ENCODE measurements around the gene RPLP2. TPM values are rescaled to one million over a fixed set of nuclear protein-coding genes. Genes with fewer than 3 reads are reported as not detected.

Gene RPLP2
- total RNA-seq, result 2,004 TPM
- polyA plus RNA-seq (ENCODE audit: insufficient read depth in 1 of 8, insufficient read length in 8 of 8, low replicate concordance in 1 of 8), result 1,000 to 10,000 TPM; 1,485 to 2,136 (median 1,739) TPM
- long read RNA-seq, donor 1, transcript RPLP2-205 (2 exons, 646 nt), result minor isoform, 28 of 859 reads
- long read RNA-seq, donor 1, transcript RPLP2-207 (4 exons, 637 nt), result minor isoform, 67 of 859 reads
- long read RNA-seq, donor 1, transcript RPLP2-201 (5 exons, 781 nt), result major isoform, 650 of 859 reads
- long read RNA-seq, donor 1, transcript RPLP2-203 (3 exons, 489 nt), result minor isoform, 27 of 859 reads
- long read RNA-seq, donor 1, partial matches to known transcripts, result 45 of 859 reads
- long read RNA-seq, donor 1, other reads (novel, unspliced or antisense), result 42 of 859 reads
- long read RNA-seq, donor 2, transcript RPLP2-203 (3 exons, 489 nt), result minor isoform, 9 of 225 reads
- long read RNA-seq, donor 2, transcript RPLP2-201 (5 exons, 781 nt), result major isoform, 156 of 225 reads
- long read RNA-seq, donor 2, transcript RPLP2-205 (2 exons, 646 nt), result minor isoform, 12 of 225 reads
- long read RNA-seq, donor 2, transcript RPLP2-207 (4 exons, 637 nt), result minor isoform, 27 of 225 reads
- long read RNA-seq, donor 2, partial matches to known transcripts, result 9 of 225 reads
- long read RNA-seq, donor 2, other reads (novel, unspliced or antisense), result 11 of 225 reads
- long read RNA-seq, donor 3, transcript RPLP2-201 (5 exons, 781 nt), result major isoform, 844 of 1,155 reads
- long read RNA-seq, donor 3, transcript RPLP2-207 (4 exons, 637 nt), result minor isoform, 111 of 1,155 reads
- long read RNA-seq, donor 3, transcript RPLP2-205 (2 exons, 646 nt), result minor isoform, 59 of 1,155 reads
- long read RNA-seq, donor 3, transcript RPLP2-203 (3 exons, 489 nt), result minor isoform, 31 of 1,155 reads
- long read RNA-seq, donor 3, partial matches to known transcripts, result 72 of 1,155 reads
- long read RNA-seq, donor 3, other reads (novel, unspliced or antisense), result 36 of 1,155 reads
- long read RNA-seq, donor 4, transcript RPLP2-201 (5 exons, 781 nt), result major isoform, 1,218 of 1,510 reads
- long read RNA-seq, donor 4, transcript RPLP2-207 (4 exons, 637 nt), result minor isoform, 81 of 1,510 reads
- long read RNA-seq, donor 4, transcript RPLP2-205 (2 exons, 646 nt), result minor isoform, 42 of 1,510 reads
- long read RNA-seq, donor 4, transcript RPLP2-203 (3 exons, 489 nt), result minor isoform, 21 of 1,510 reads
- long read RNA-seq, donor 4, partial matches to known transcripts, result 88 of 1,510 reads
- long read RNA-seq, donor 4, other reads (novel, unspliced or antisense), result 60 of 1,510 reads
- long read RNA-seq, donor 5, transcript RPLP2-207 (4 exons, 637 nt), result minor isoform, 218 of 3,522 reads
- long read RNA-seq, donor 5, transcript RPLP2-201 (5 exons, 781 nt), result major isoform, 2,831 of 3,522 reads
- long read RNA-seq, donor 5, transcript RPLP2-203 (3 exons, 489 nt), result minor isoform, 34 of 3,522 reads
- long read RNA-seq, donor 5, transcript RPLP2-205 (2 exons, 646 nt), result minor isoform, 89 of 3,522 reads
- long read RNA-seq, donor 5, partial matches to known transcripts, result 159 of 3,522 reads
- long read RNA-seq, donor 5, other reads (novel, unspliced or antisense), result 190 of 3,522 reads
- long read RNA-seq, donor 6, transcript RPLP2-207 (4 exons, 637 nt), result minor isoform, 183 of 2,690 reads
- long read RNA-seq, donor 6, transcript RPLP2-205 (2 exons, 646 nt), result minor isoform, 70 of 2,690 reads
- long read RNA-seq, donor 6, transcript RPLP2-201 (5 exons, 781 nt), result major isoform, 2,099 of 2,690 reads
- long read RNA-seq, donor 6, transcript RPLP2-203 (3 exons, 489 nt), result minor isoform, 24 of 2,690 reads
- long read RNA-seq, donor 6, partial matches to known transcripts, result 196 of 2,690 reads
- long read RNA-seq, donor 6, other reads (novel, unspliced or antisense), result 116 of 2,690 reads
- long read RNA-seq, donor 7, transcript RPLP2-203 (3 exons, 489 nt), result minor isoform, 46 of 2,687 reads
- long read RNA-seq, donor 7, transcript RPLP2-207 (4 exons, 637 nt), result minor isoform, 177 of 2,687 reads
- long read RNA-seq, donor 7, transcript RPLP2-205 (2 exons, 646 nt), result minor isoform, 73 of 2,687 reads
- long read RNA-seq, donor 7, transcript RPLP2-201 (5 exons, 781 nt), result major isoform, 2,156 of 2,687 reads
- long read RNA-seq, donor 7, partial matches to known transcripts, result 127 of 2,687 reads
- long read RNA-seq, donor 7, other reads (novel, unspliced or antisense), result 108 of 2,687 reads
- long read RNA-seq, donor 8, transcript RPLP2-203 (3 exons, 489 nt), result minor isoform, 75 of 2,236 reads
- long read RNA-seq, donor 8, transcript RPLP2-205 (2 exons, 646 nt), result minor isoform, 106 of 2,236 reads
- long read RNA-seq, donor 8, transcript RPLP2-201 (5 exons, 781 nt), result major isoform, 1,579 of 2,236 reads
- long read RNA-seq, donor 8, transcript RPLP2-207 (4 exons, 637 nt), result minor isoform, 169 of 2,236 reads
- long read RNA-seq, donor 8, partial matches to known transcripts, result 227 of 2,236 reads
- long read RNA-seq, donor 8, other reads (novel, unspliced or antisense), result 79 of 2,236 reads
- long read RNA-seq, donor 9, transcript RPLP2-203 (3 exons, 489 nt), result minor isoform, 34 of 1,916 reads
- long read RNA-seq, donor 9, transcript RPLP2-207 (4 exons, 637 nt), result minor isoform, 126 of 1,916 reads
- long read RNA-seq, donor 9, transcript RPLP2-205 (2 exons, 646 nt), result minor isoform, 44 of 1,916 reads
- long read RNA-seq, donor 9, transcript RPLP2-201 (5 exons, 781 nt), result major isoform, 1,561 of 1,916 reads
- long read RNA-seq, donor 9, partial matches to known transcripts, result 82 of 1,916 reads
- long read RNA-seq, donor 9, other reads (novel, unspliced or antisense), result 68 of 1,916 reads
- long read RNA-seq, donor 10, transcript RPLP2-207 (4 exons, 637 nt), result minor isoform, 219 of 2,698 reads
- long read RNA-seq, donor 10, transcript RPLP2-203 (3 exons, 489 nt), result minor isoform, 122 of 2,698 reads
- long read RNA-seq, donor 10, transcript RPLP2-205 (2 exons, 646 nt), result minor isoform, 111 of 2,698 reads
- long read RNA-seq, donor 10, transcript RPLP2-201 (5 exons, 781 nt), result major isoform, 1,953 of 2,698 reads
- long read RNA-seq, donor 10, partial matches to known transcripts, result 177 of 2,698 reads
- long read RNA-seq, donor 10, other reads (novel, unspliced or antisense), result 116 of 2,698 reads
- long read RNA-seq, donor 11, transcript RPLP2-201 (5 exons, 781 nt), result major isoform, 2,020 of 2,535 reads
- long read RNA-seq, donor 11, transcript RPLP2-205 (2 exons, 646 nt), result minor isoform, 70 of 2,535 reads
- long read RNA-seq, donor 11, transcript RPLP2-207 (4 exons, 637 nt), result minor isoform, 126 of 2,535 reads
- long read RNA-seq, donor 11, transcript RPLP2-203 (3 exons, 489 nt), result minor isoform, 53 of 2,535 reads
- long read RNA-seq, donor 11, partial matches to known transcripts, result 118 of 2,535 reads
- long read RNA-seq, donor 11, other reads (novel, unspliced or antisense), result 144 of 2,535 reads

DNA sequence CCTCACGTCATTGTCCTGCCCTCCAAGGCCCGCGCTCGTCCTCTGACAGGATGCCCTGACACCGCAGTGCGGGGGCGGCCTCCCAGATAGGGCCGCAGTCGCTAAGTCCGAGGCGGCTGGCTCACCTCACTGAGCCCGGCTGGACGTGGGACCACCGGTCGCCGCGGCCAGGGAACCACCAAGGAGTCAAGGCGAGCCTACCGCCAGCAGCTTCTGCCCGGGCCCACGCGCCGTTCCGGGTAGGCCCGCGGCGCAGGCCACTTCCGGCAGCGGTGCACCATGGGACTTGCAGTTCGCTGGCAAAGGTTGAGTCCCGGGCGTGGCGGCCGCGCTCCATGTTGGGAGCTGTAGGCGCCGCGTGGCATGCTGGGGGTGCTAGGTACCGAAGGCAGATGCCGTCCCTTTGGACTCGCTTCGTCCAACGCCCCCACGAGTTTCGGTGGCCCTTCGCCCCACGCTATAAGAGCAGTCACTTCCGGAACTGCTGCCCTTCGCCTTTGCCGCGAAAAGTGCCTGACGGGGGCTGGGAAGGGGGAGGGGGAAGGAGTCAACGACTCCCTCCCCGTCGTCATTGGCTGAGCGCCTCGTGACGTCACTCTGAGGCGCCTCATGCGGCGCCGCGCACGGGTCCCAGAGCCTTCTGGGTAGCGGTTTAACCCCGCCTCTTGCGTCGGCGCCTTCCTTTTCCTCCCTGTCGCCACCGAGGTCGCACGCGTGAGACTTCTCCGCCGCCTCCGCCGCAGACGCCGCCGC, at the start of gene RPLP2:
RPLP2 (plus strand) TSS at position 681 of the 753 bp plus-strand sequence. CDS start 268 bp downstream, outside the sequence.
- WGBS (ENCODE audit: insufficient coverage), result under 1% methylated on average over 72 of the region's 81 CpGs
- H3K27me3 ChIP-seq (ENCODE audit: control insufficient read depth, insufficient read depth, low read length), result no peaks in the 10 kb centered on the region
- peak within 1 kb of the TSS; percentile 97 for H3K4me3 ChIP-seq (ENCODE audit: low read length)
- no peaks in the 10 kb centered on the region for H3K9me3 ChIP-seq (replicated peaks; ENCODE audit: control insufficient read depth, low read depth, low read length)
- H3K27ac ChIP-seq (ENCODE audit: low read length), result peak within 1 kb of the TSS; percentile 98
- peak; percentile 99 for DNase-seq
- peaks cover 44% of the 10 kb centered on the region for H3K4me1 ChIP-seq (ENCODE audit: control insufficient read depth, insufficient read depth, low read length)
- peaks cover 27% of the 10 kb centered on the region for H3K36me3 ChIP-seq (ENCODE audit: control insufficient read depth, insufficient read depth, low read length)

DNA sequence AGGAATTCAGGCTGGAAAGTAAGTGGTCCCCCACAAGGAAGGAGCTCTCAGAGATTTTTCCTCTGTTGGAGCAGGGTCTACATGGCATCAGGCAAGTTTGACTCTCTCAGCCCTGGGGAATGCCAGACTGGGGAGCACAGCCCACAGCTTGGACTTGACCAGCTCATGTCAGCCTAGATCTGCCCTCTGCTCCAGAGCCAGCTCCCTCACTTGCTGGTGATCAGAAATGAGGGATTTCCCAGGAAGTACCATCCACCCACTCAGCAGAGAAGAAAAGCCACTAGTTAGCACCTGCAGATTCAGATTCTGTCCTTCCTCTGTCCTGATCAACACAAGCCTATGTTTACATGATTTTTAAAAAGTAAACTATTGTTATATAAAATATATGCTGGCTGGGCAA, 49.5 kb upstream of the RPLP2 start:
- Histone ChIP-seq H3K27ac (ENCODE audit: low read length) (no peak overlapping the region), H3K9me3 (replicated peaks; ENCODE audit: control insufficient read depth, low read depth, low read length) (no peaks in the 10 kb centered on the region), H3K4me1 (ENCODE audit: control insufficient read depth, insufficient read depth, low read length) (no peaks in the 10 kb centered on the region), H3K27me3 (ENCODE audit: control insufficient read depth, insufficient read depth, low read length) (no peaks in the 10 kb centered on the region), H3K36me3 (ENCODE audit: control insufficient read depth, insufficient read depth, low read length) (peaks cover 70% of the 10 kb centered on the region), H3K4me3 (ENCODE audit: low read length) (no peak overlapping the region)
- no peak for DNase-seq

DNA sequence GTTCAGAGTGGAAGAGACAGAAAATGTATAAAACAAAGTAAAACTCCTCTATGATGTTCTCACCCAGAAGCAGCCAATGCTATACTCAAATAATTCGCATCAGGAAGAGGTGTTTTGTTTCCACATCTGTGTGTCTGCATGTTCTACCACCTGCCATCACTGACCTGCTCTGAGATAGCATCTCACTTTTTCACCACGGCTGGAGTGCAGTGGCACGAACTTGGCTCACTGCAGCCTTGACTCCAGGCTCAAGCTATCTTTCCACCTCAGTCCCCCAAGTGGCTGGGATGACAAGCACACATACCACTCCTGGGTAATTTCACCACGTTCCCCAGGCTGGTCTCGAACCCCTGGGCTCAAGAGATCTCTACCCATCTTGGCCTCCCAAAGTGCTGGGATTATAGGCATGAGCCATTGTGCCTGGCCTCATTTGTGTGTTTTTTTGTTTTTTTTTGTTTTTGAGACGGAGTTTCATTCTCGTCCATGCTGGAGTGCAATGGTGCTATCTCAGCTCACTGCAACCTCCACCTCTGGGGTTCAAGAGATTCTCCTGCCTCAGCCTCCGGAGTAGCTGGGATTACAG, 48.1 kb upstream of the RPLP2 start:
- H3K27ac ChIP-seq (ENCODE audit: low read length), result no peak overlapping the region
- H3K36me3 ChIP-seq (ENCODE audit: control insufficient read depth, insufficient read depth, low read length), result peaks cover 76% of the 10 kb centered on the region
- H3K4me1 ChIP-seq (ENCODE audit: control insufficient read depth, insufficient read depth, low read length), result no peaks in the 10 kb centered on the region
- no peaks in the 10 kb centered on the region for H3K27me3 ChIP-seq (ENCODE audit: control insufficient read depth, insufficient read depth, low read length)
- DNase-seq, result no peak
- H3K4me3 ChIP-seq (ENCODE audit: low read length), result no peak overlapping the region
- 89% methylated on average over 3 of the region's 8 CpGs for WGBS (ENCODE audit: insufficient coverage)
- no peaks in the 10 kb centered on the region for H3K9me3 ChIP-seq (replicated peaks; ENCODE audit: control insufficient read depth, low read depth, low read length)

DNA sequence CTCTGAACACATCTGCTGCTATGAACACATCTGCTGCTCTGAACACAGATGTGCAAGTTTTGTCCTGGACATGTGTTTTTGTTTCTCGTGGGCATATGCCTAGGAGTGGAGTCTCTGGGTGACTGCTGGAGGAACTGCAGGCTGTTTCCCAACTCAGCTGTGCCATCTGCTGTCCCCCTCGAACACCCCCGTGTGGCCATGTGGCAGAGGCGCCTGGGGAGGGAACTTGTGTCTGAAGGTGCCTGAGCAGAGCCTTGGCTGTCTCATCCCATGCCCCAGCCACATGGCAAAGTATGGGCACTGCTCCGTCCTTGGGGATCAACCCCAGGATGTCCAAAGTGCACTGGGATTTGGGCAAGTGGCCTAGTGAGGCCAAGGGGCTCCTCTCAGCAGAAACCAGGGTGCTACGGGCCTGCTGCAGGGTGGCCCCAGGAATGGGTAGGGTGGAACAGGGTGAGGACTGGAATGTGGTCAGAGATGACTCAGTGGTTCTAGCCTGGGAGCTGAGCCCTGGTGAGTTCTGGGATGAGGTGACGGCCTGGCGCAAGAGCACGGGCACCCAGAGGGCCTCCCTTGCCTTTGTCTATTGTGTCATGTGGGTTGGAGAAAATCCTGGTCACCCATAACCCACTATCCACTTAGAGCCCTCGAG, 47.2 kb upstream of the RPLP2 start:
- Histone ChIP-seq H3K36me3 (ENCODE audit: control insufficient read depth, insufficient read depth, low read length) (peaks cover 76% of the 10 kb centered on the region), H3K4me1 (ENCODE audit: control insufficient read depth, insufficient read depth, low read length) (no peaks in the 10 kb centered on the region), H3K27ac (ENCODE audit: low read length) (no peak overlapping the region), H3K9me3 (replicated peaks; ENCODE audit: control insufficient read depth, low read depth, low read length) (no peaks in the 10 kb centered on the region), H3K27me3 (ENCODE audit: control insufficient read depth, insufficient read depth, low read length) (no peaks in the 10 kb centered on the region), H3K4me3 (ENCODE audit: low read length) (no peak overlapping the region)
- DNase-seq, result no peak
- WGBS (ENCODE audit: insufficient coverage), result 50% methylated on average over 5 of the region's 10 CpGs

DNA sequence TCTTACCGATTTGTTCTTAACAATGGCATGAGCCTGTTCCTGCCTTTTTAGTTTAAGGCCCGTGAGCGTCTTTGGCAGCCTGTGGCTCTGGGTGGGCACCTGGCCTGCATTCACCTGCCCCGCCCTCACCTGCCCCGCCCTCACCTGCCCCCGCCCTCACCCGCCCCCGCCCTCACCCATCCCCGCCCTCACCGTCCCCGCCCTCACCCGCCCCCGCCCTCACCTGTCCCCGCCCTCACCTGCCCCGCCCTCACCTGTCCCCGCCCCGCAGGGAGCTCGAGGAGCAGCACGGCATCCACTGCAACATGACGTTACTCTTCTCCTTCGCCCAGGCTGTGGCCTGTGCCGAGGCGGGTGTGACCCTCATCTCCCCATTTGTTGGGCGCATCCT, 46.7 kb upstream of the RPLP2 start:
- DNase-seq, result no peak
- WGBS (ENCODE audit: insufficient coverage), result 84% methylated on average over 5 of the region's 24 CpGs
- Histone ChIP-seq H3K4me1 (ENCODE audit: control insufficient read depth, insufficient read depth, low read length) (no peaks in the 10 kb centered on the region), H3K4me3 (ENCODE audit: low read length) (no peak overlapping the region), H3K36me3 (ENCODE audit: control insufficient read depth, insufficient read depth, low read length) (peaks cover 74% of the 10 kb centered on the region), H3K27ac (ENCODE audit: low read length) (no peak overlapping the region), H3K27me3 (ENCODE audit: control insufficient read depth, insufficient read depth, low read length) (no peaks in the 10 kb centered on the region), H3K9me3 (replicated peaks; ENCODE audit: control insufficient read depth, low read depth, low read length) (no peaks in the 10 kb centered on the region)

DNA sequence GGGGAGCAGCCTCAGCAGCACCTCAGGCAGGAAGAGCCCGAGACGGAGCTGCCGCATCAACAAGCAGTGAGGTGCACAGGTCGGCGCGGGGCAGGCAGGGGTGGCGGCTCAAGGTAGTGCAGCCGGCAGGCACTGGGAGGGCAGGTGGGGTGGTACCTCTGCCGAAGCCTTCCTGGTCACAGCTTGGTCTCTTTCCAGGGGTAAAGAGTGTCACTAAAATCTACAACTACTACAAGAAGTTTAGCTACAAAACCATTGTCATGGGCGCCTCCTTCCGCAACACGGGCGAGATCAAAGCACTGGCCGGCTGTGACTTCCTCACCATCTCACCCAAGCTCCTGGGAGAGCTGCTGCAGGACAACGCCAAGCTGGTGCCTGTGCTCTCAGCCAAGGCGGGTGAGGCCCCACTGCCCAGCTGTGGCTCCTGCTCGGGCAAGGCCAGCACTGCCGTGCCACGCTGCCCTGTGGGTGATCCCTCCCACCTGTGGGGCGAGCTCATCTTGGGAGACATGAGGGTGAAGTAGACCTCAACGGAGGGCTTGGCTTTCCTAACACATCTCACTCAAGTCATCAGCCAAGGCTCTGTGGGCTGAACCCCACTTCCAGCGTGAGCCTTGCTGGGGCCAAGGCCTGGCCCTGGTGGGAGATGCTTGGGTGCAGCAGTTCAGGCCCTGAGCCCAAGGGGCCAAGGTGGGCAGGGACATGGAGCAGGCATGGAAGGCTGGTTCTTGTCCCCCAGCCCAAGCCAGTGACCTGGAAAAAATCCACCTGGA, 46.0 kb upstream of the RPLP2 start:
- 86% methylated on average over 17 of the region's 22 CpGs for WGBS (ENCODE audit: insufficient coverage)
- DNase-seq, result no peak

More for the DNA sequence above, 46.0 kb upstream of the RPLP2 start:
- Histone ChIP-seq H3K36me3 (ENCODE audit: control insufficient read depth, insufficient read depth, low read length) (peaks cover 74% of the 10 kb centered on the region), H3K27me3 (ENCODE audit: control insufficient read depth, insufficient read depth, low read length) (no peaks in the 10 kb centered on the region), H3K27ac (ENCODE audit: low read length) (no peak overlapping the region), H3K4me1 (ENCODE audit: control insufficient read depth, insufficient read depth, low read length) (no peaks in the 10 kb centered on the region), H3K4me3 (ENCODE audit: low read length) (no peak overlapping the region), H3K9me3 (replicated peaks; ENCODE audit: control insufficient read depth, low read depth, low read length) (no peaks in the 10 kb centered on the region)

All from muscle of leg (tissue), 16 donors.